Osteoblast (primary cell): Measurements from ENCODE around the gene CCDC178. TPM values are rescaled to one million over a fixed set of nuclear protein-coding genes. Genes with fewer than 3 reads are reported as not detected.

Experiments
- DNase-seq: peaks from one replicate; pipeline ENCODE4 v3.0.0; 2011; ENCODE audit warnings: low spot score, mixed read lengths; ENCODE audit not compliant: insufficient read length; ENCODE audit errors: missing footprints
- H2AFZ ChIP-seq: 2 replicates; pipeline ENCODE4 v1.6.0; 2011; ENCODE audit warnings: mild to moderate bottlenecking, low read length
- H3K27ac ChIP-seq: 2 replicates; pipeline ENCODE4 v1.5.1; 2011; ENCODE audit warnings: mild to moderate bottlenecking, low read depth, low read length, moderate library complexity
- H3K27me3 ChIP-seq: 2 replicates; pipeline ENCODE4 v1.6.0; 2012; ENCODE audit warnings: mild to moderate bottlenecking, control low read depth, inconsistent platforms, low read length, moderate library complexity; ENCODE audit not compliant: insufficient read depth
- H3K36me3 ChIP-seq: 2 replicates; pipeline ENCODE4 v1.5.1; 2011; ENCODE audit warnings: mild to moderate bottlenecking, low read length, control low read depth, moderate library complexity; ENCODE audit not compliant: insufficient read depth
- H3K4me1 ChIP-seq: 2 replicates; pipeline ENCODE4 v1.5.1; 2011; ENCODE audit warnings: mild to moderate bottlenecking, low read length, control low read depth, moderate library complexity; ENCODE audit not compliant: insufficient read depth
- H3K4me2 ChIP-seq: 2 replicates; pipeline ENCODE4 v1.6.0; 2011; ENCODE audit warnings: mild to moderate bottlenecking, low read length; ENCODE audit not compliant: insufficient read depth
- H3K4me3 ChIP-seq: fragments of 200-600 bp; sonication (generic); 3 replicates; pipeline ENCODE4 v1.5.1; 2012; ENCODE audit warnings: mild to moderate bottlenecking, low read length, inconsistent platforms; ENCODE audit not compliant: insufficient read depth
- H3K79me2 ChIP-seq: 2 replicates; pipeline ENCODE4 v1.6.0; 2012; ENCODE audit warnings: mild to moderate bottlenecking, low read length, control low read depth, inconsistent platforms; ENCODE audit not compliant: insufficient read depth
- H3K9me3 ChIP-seq: 2 replicates; pipeline ENCODE4 v1.5.1; 2011; ENCODE audit warnings: low read depth, low read length, control low read depth
- H4K20me1 ChIP-seq: 2 replicates; pipeline ENCODE4 v1.6.0; 2012; ENCODE audit warnings: mild to moderate bottlenecking, low read length, control low read depth; ENCODE audit not compliant: insufficient read depth
- CTCF ChIP-seq: IDR thresholded peaks from 2 replicates; pipeline ENCODE4 v1.5.1; 2011; ENCODE audit warnings: mild to moderate bottlenecking, low read depth, low read length, moderate library complexity; ENCODE audit errors: extremely low read depth
- total RNA-seq: library from RNA; depleted of rRNA; stranded (reverse); fragments of >200 nt; gene quantifications from 2 replicates; pipeline ENCODE4 v1.2.3, GENCODE V29; 2012

CCDC178 gene
- total RNA-seq, 1 donor, result not detected

GRCh38 chr18:33288082-33288716, 152.3 kb downstream of the CCDC178 start:
- Histone ChIP-seq H3K4me3 (no peak overlapping the region), H3K9me3 (no peaks in the 10 kb centered on the region), H3K4me1 (no peaks in the 10 kb centered on the region), H3K27ac (no peak overlapping the region), H4K20me1 (no peaks in the 10 kb centered on the region), H2AFZ (no peak overlapping the region), H3K36me3 (no peaks in the 10 kb centered on the region), H3K79me2 (no peaks in the 10 kb centered on the region), H3K4me2 (no peak overlapping the region), H3K27me3 (no peaks in the 10 kb centered on the region)
- no peak for DNase-seq
- TF ChIP-seq CTCF, result no peak

DNA sequence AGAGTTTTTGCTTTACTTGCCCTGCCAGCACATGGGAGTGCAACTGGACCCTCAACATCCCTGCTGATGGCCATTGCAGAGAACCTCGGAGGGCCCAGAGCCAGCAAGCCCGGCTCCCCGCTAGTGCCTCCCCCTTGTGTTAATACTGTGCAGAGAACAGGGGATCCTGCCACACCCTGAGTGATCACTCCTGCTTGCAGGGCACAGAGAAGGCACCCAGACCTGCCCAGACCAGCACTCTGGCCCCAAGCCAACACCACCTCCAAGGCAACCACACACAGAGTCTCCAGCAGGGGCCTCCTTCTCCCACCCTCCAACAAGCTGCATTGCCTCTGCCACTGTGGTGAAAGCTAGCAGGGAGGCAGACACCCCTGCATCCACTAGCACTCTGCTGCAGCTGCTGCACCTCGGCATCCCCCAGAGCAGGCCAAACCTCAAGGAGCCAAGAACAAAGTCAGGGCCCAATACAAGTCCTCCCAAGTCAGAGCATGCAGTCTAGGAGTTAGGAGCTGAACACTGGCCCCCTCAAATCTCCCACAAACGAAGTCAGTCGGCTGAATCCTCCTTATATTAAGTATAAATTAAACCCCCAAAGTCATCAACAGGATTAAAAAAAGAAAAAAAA, 157.7 kb downstream of the CCDC178 start:
- H3K27ac ChIP-seq, result no peak overlapping the region
- no peaks in the 10 kb centered on the region for H3K9me3 ChIP-seq
- no peak overlapping the region for H3K4me2 ChIP-seq
- no peaks in the 10 kb centered on the region for H3K79me2 ChIP-seq
- H4K20me1 ChIP-seq, result no peaks in the 10 kb centered on the region
- TF ChIP-seq CTCF, result no peak
- H3K4me3 ChIP-seq, result no peak overlapping the region
- no peaks in the 10 kb centered on the region for H3K27me3 ChIP-seq
- DNase-seq, result no peak
- H3K4me1 ChIP-seq, result no peaks in the 10 kb centered on the region
- H3K36me3 ChIP-seq, result no peaks in the 10 kb centered on the region
- H2AFZ ChIP-seq, result no peak overlapping the region

DNA sequence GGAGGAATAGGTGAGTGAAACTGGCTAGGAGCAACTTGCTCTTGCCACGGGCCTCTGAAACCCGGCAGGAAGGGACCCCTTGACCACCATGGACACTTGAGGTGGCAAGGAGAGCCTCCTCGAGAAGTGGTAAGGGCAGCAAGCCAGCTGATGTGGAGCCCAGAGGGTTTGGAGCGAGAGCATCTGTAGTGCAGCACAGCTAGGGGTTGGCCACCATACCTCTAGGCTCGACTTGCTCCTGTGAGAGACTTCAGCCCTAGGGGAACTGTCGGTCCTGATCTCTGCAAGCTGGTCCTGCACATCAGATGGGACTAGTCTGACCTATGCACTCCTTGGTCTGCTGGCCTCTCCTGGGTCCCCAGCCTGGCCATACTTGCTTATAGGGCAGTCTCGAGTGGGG, 158.4 kb downstream of the CCDC178 start:
- H2AFZ ChIP-seq, result no peak overlapping the region
- DNase-seq, result no peak
- H3K27me3 ChIP-seq, result no peaks in the 10 kb centered on the region
- H4K20me1 ChIP-seq, result no peaks in the 10 kb centered on the region
- H3K4me2 ChIP-seq, result no peak overlapping the region
- no peak for TF ChIP-seq CTCF
- no peak overlapping the region for H3K4me3 ChIP-seq
- no peaks in the 10 kb centered on the region for H3K36me3 ChIP-seq
- no peaks in the 10 kb centered on the region for H3K79me2 ChIP-seq
- H3K4me1 ChIP-seq, result no peaks in the 10 kb centered on the region
- no peaks in the 10 kb centered on the region for H3K9me3 ChIP-seq
- no peak overlapping the region for H3K27ac ChIP-seq

DNA sequence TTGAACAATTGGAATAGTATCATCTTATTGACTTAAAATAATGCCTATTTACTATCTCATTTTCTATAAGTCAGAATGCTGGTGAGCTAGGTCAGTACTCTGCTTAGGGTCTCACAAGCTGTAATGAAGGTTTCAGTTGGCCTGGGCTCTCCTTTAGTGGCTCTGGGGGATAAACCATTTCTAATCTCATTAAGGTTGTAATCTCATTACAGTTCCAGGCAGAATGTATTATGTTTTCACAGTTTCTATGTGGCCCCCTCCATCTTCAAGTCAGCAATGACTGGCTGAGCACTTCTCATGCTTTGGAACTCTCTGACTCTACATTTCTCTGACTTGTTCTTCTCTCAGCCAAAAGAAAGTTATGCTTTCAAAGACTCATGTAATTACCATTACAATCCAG, 163.1 kb downstream of the CCDC178 start:
- no peak overlapping the region for H2AFZ ChIP-seq
- H3K36me3 ChIP-seq, result no peaks in the 10 kb centered on the region
- no peak overlapping the region for H3K27ac ChIP-seq
- H3K27me3 ChIP-seq, result no peaks in the 10 kb centered on the region
- H3K9me3 ChIP-seq, result no peaks in the 10 kb centered on the region
- H3K4me2 ChIP-seq, result no peak overlapping the region
- no peak overlapping the region for H3K4me3 ChIP-seq
- H3K4me1 ChIP-seq, result no peaks in the 10 kb centered on the region
- no peaks in the 10 kb centered on the region for H3K79me2 ChIP-seq
- TF ChIP-seq CTCF, result no peak
- no peaks in the 10 kb centered on the region for H4K20me1 ChIP-seq
- no peak for DNase-seq
